ENCODE measurements around the gene TTC9.
"Not testable (repeated sequence)": the region's sequence is repeated elsewhere in the genome, so short reads cannot be mapped to it uniquely, and the experiment has no call there.

Gene TTC9

GRCh38 chr14:70671652-70672644 is 30.2 kb downstream of the TTC9 start:
- no peak for DNase-seq (ENCODE audit: low read depth in 2 of 3, low spot score in 2 of 3)

GRCh38 chr14:70677341-70677740 is 35.6 kb downstream of the TTC9 start:
- DNase-seq (ENCODE audit: low read depth in 2 of 3, low spot score in 2 of 3) = no peak

GRCh38 chr14:70680748-70681147 is 39.0 kb downstream of the TTC9 start:
- no peak for DNase-seq (ENCODE audit: low read depth in 2 of 3, low spot score in 2 of 3)

GRCh38 chr14:70683983-70684382 is 42.3 kb downstream of the TTC9 start:
- no peak for DNase-seq (ENCODE audit: low read depth in 2 of 3, low spot score in 2 of 3)

GRCh38 chr14:70685474-70686197 is 43.9 kb downstream of the TTC9 start:
- DNase-seq (ENCODE audit: low read depth in 2 of 3, low spot score in 2 of 3) = no peak

GRCh38 chr14:70692210-70692609 is 50.5 kb downstream of the TTC9 start:
- no peak for DNase-seq (ENCODE audit: low read depth in 2 of 3, low spot score in 2 of 3)

- DNase-seq (ENCODE audit: low read depth in 2 of 3, low spot score in 2 of 3) = no peak
These were observed 54.3 kb downstream of the TTC9 start for GRCh38 chr14:70696026-70696425.

- no peak for DNase-seq (ENCODE audit: low read depth in 2 of 3, low spot score in 2 of 3)
These were observed 56.0 kb downstream of the TTC9 start for GRCh38 chr14:70697701-70698100.

- DNase-seq (ENCODE audit: low read depth in 2 of 3, low spot score in 2 of 3) = no peak
These were observed 56.6 kb downstream of the TTC9 start for GRCh38 chr14:70698288-70698687.

- DNase-seq (ENCODE audit: low read depth in 2 of 3, low spot score in 2 of 3) = no peak
These were observed 57.9 kb downstream of the TTC9 start for GRCh38 chr14:70699646-70700045.

- no peak for DNase-seq (ENCODE audit: low read depth in 2 of 3, low spot score in 2 of 3)
These were observed 59.4 kb downstream of the TTC9 start for GRCh38 chr14:70700955-70701585.

GRCh38 chr14:70701610-70702009 is 59.9 kb downstream of the TTC9 start:
- no peak for DNase-seq (ENCODE audit: low read depth in 2 of 3, low spot score in 2 of 3)

GRCh38 chr14:70702161-70702560 is 60.4 kb downstream of the TTC9 start:
- DNase-seq (ENCODE audit: low read depth in 2 of 3, low spot score in 2 of 3) = no peak

- not testable (repeated sequence) for DNase-seq (ENCODE audit: low read depth in 2 of 3, low spot score in 2 of 3)
These were observed 62.0 kb downstream of the TTC9 start for GRCh38 chr14:70703621-70704168.

- no peak for DNase-seq (ENCODE audit: low read depth in 2 of 3, low spot score in 2 of 3)
These were observed 63.2 kb downstream of the TTC9 start for GRCh38 chr14:70704960-70705359.

- DNase-seq (ENCODE audit: low read depth in 2 of 3, low spot score in 2 of 3) = no peak
These were observed 64.5 kb downstream of the TTC9 start for GRCh38 chr14:70706177-70706576.

- DNase-seq (ENCODE audit: low read depth in 2 of 3, low spot score in 2 of 3) = peak in 1 of 3 experiments; percentile 8
These were observed 65.7 kb downstream of the TTC9 start for GRCh38 chr14:70707138-70708038.

- no peak for DNase-seq (ENCODE audit: low read depth in 2 of 3, low spot score in 2 of 3)
These were observed 67.2 kb downstream of the TTC9 start for GRCh38 chr14:70708717-70709570.

- no peak for DNase-seq (ENCODE audit: low read depth in 2 of 3, low spot score in 2 of 3)
These were observed 68.1 kb downstream of the TTC9 start for GRCh38 chr14:70709726-70710382.
